Left forelimb (tissue), 1 donor: ENCODE measurements around the gene RAMACL.
"Not testable (repeated sequence)": the region's sequence is repeated elsewhere in the genome, so short reads cannot be mapped to it uniquely, and the experiment has no call there.

Experiments
- DNase-seq: peaks from one replicate; pipeline ENCODE4 v3.0.0-alpha.2; 2018; ENCODE audit warnings: low spot score

Gene RAMACL

DNA sequence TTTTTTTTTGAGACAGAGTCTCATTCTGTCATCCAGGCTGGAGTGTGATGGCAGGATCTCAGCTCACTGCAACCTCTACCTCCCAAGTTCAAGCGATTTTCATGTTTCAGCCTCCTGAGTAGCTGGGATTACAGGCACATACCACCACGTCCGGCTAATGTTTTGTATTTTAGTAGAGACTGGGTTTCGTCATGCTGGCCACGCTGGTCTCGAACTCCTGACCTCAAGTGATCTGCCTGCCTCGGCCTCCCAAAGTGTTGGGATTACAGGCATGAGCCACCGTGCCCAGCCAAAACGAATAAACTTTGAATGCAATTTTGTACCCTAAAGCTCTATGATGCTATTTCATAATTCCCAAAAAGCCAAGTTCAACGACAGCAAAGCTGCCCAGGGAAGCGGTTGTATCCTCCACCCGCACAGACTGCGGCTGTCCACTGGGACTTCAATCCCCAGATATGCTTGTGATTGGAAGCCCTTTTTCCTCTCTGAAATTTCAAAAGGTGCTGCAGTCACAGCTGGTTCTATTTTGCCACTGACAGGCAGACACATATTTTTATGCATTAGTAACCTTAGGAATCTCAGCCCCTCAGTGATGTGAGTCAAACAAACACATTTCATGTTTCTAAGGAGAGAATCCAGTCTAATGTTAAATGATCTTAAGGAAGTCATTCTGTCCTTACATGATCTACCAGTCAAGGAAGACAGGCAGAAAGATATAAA lies 8.7 kb upstream of the RAMACL start:
- DNase-seq, result no peak

DNA sequence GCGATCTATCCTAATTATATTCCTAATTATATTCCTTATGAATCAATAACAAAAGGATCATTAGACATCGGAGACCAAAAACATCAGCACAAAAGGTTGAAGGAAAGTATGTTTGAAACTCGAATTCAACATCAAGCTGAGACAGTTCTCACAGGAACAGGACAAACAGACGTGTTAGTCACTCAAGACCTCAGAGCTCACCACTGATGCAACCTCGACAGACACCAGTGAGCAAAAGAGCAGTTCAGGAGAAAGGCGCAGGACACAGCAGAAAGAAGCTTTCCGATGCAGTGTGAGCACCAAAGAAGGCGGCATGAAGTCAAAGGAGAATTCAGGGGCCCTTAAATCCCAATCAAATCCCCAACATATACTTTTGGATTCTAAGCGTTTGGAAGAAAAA lies 6.3 kb upstream of the RAMACL start:
- DNase-seq, result no peak

- DNase-seq, result no peak
These were observed 5.6 kb upstream of the RAMACL start for GRCh38 chr6:166591961-166592520.

DNA sequence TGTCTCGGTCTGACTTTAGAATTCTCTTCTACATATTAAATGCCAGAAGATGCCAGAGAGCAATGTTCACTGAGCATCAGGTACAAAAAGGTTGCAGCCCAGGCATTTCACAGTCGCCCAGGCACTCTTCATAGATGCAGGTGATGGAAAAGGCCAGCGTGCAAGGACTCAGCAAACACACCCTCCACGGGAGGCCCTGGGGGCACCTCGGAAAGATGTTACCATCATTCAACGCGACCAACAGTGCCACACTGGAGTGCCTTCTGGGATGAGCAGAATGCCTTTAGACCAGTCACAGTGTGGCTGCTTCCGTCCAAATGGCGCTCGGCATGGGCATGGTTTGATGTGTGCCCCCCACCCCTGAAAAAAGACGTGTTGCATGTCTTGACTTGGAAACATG lies 4.5 kb upstream of the RAMACL start:
- DNase-seq, result no peak

- DNase-seq, result no peak
These were observed 3.5 kb upstream of the RAMACL start for GRCh38 chr6:166589786-166590574.

GRCh38 chr6:166589337-166589731 lies 2.9 kb upstream of the RAMACL start:
- DNase-seq, result no peak

DNA sequence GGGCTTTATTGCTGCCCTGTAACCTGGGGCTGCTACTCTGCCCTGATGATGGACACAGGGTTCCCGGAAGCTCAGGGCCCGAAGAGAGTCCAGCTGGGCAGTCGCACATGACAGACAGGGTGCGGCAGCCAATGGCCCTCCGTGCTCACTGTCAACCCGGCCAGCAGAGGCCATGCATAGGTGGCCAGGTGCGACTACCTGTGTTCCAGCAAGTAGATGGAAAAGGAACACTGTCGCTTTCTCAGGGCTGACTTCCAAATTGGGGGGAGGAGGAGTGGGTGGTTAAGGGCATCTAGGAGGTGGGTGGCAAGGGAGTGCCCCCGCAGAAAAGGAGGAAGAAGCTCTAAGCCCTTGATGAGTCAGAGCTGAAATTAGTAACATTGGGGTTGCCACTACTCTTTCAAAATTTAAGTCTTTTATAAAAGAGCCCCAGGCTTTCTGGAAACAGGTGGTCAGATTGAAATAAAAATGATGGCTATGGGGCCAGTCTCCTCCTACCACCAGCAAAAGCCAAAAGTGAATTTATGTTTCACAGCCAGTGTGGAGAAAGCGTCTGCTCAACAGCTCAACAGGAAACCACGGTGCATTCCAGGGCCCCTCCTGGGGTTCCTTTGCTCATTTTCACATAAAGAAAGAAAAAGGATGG lies 2.3 kb upstream of the RAMACL start:
- no peak for DNase-seq

DNA sequence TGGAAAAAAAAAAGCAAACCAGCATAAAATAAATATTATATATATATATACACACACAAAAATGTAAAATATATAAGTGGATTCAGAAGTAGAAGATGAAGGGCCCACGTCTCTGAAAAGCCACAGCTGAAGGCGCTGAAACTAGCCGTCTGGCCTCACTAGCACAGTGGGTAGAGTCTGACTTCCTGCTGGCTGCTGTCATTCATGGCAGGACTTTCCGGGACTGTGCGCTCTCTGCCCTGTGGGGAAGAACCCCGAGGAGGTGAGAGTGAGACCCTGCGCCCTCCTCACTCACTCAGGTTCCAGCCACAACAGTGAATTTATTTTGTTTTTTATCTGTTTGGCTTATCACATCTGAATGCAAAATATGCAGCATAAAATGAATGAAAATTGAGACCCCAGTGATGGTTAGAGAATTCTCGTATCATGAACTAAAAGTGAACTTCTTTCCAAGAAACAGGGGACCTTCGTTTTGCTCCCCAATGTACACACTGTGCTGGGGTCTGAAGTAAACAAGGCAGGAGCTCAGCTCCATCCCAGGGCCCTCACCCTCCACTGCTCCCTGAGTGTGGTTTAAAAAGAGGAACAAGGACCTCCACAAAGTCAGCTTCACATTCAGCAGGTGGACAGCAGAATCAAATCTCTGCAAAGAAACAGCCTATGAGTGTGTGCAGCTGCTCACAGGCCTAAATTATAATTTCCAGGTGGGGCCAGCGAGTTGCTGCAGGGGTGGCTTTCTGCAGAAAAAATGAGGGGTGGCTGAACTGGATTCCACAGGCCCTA lies 1.3 kb upstream of the RAMACL start:
- no peak for DNase-seq

DNA sequence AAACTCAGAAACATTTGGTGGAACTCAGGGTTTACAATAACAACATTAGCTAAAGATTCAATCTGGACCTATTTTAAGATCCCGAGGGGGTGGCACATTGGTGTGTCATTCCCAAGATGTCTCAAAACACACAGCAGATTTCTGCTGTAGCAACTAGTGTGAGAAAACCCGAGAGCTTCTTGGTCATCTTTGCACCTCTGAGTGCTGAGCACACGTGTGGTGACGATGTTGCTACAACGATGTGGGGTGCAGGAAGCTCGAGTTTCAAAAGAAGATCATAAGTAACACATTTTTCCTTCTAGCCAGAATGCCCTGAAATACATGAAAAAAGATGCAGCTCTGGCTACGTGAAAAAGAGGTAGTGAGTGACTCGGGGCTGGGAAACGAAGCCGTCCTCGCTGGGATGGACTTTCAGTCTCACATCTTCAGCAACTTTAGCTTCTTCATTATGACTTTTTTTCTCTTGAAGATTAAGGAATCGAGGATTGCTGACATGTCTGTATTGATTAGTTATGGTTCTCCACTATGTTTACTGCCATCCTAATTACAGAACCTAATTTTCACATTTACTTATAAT lies 1.5 kb downstream of the RAMACL start:
- no peak for DNase-seq

- DNase-seq, result no peak
These were observed 2.3 kb downstream of the RAMACL start for GRCh38 chr6:166584155-166584554.

- DNase-seq, result no peak
These were observed 3.1 kb downstream of the RAMACL start for GRCh38 chr6:166583230-166583965.

- DNase-seq, result no peak
These were observed 4.2 kb downstream of the RAMACL start for GRCh38 chr6:166582258-166582657.

- DNase-seq, result not testable (repeated sequence)
These were observed 4.7 kb downstream of the RAMACL start for GRCh38 chr6:166581801-166582200.

DNA sequence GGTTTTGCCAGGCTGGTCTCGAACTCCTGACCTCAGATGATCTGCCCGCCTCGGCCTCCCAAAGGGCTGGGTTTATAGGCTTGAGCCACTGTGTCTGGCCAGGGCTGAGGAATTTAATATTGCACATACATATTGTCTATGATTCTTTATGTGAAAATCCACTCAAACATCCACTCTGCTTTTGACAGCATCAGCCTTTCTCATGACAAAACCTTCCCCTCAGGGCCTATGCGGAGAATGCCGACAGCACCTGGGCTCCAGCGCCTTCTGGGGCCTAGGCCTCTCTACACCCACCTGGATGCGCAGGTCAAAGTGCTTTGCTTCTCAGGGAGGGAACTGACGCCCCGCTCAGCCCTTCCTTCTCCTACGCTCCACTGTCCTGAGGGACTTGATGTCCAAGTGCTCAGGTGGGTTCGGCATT lies 5.4 kb downstream of the RAMACL start:
- DNase-seq, result no peak

DNA sequence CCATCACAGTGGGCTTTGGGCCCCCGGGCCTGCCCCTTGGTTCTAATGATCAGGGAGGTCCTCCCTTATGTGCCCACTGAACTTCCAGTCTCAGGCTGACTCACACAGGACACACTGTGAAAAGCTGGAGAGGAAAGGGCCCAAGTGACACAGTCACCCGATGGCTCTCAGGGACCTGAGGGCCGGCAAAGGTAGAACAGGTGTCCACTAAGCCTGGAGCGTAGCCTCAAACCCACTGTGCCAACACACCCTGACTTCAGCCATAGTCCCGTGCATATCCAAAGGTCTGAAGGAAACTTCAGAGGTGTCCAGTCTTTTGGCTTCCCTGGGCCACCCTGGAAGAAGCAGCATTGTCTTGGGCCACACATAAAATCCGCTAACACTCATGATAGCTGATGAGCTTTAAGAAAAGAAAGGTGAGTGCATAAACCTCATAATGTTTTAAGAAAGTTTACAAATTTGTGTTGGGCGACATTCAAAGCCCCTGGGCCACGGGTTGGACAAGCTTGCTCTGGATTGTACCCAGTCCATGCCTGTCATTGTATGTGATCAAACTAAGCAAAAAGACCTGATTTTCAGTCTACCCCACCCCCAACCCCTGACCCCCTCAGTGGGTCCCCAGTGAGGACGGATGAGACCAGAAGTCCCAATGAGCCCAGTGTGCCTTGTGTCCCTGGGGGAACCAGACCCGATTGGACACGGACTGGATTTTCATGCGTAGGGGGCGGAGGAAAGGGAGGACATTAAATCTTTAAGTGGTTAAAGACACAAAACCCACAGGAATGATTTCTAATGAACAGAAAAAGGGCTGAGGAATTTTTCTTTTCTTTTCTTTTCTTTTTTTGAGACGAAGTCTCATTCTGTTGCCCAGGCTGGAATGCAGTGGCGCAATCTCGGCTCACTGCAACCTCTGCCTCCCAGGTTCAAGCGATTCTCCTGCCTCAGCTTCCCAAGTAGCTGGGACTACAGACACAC lies 6.1 kb downstream of the RAMACL start:
- DNase-seq, result no peak

DNA sequence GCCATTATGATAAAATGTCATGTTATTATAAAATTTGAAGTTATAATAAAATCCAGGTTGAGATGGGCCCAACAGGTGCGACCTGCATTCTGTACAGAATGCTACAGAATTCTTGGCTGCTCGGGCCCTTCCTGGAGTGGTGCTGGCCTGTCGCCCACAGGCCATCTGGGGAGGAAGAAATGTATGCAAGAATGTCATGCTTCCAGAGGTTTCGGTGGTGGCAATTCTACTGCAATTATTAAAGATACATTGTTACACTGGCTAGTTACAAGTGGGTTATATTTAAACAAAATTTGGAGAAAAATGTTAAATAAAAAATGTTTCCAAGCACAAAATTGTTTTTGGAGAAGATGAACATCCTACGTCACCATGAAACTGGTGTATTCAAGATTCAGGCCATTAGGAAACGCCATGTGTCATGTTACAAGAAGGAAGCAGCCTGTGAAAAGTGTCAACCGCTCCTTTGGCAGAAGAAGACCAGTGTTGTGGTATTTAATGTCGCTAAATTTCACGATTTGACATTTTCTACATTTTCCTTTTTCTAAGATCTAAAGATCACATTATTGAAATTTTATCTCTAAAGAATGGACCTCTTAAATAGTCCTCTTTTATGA lies 7.1 kb downstream of the RAMACL start:
- DNase-seq, result no peak

DNA sequence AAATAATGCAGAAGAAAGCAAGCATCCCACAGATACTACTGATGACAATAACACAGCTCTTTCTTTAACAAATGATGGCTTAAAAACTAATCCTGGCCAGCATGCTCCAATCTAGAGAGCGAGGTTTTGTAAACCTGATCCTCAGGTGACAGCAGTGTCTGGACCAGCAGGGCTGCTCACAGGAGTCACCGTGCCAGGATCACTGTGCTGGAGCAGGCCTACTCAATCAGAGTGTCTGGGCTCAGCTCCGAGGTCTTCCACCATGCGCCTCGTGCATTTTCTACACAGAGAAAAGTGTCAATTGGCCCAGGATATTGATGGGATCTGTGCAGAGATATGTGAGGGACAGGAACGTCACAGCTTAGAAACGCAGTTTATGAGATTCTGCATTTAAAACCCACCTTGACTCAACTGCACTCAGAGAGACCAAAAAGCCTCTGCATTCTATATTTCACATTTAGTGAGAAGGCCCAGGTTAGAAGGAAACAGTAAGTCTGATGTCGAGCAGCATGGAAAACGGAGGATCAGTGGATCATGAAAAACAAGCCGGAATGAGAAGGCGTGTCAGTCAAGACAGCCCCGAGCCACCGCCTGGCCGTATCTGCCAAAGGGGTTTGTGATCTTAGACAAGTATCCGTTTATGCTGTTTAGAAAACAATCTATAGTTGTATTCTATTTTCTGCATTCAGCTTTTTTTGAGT lies 7.8 kb downstream of the RAMACL start:
- no peak for DNase-seq

- DNase-seq, result no peak
These were observed 11.3 kb downstream of the RAMACL start for GRCh38 chr6:166575205-166575604.
